GM10248 (cell line): ENCODE measurements around the gene CLIC5.

ENCODE experiments used
- CTCF ChIA-PET: fragments of 300-600 bp; sonication (Branson Sonifier 250); formaldehyde crosslinking; extraction: SDS; loops from one replicate; lab custom pipeline; 2021; ENCODE audit warnings: antibody characterized with exemption; lab: Yijun Ruan, JAX
- POLR2A ChIA-PET: fragments of 350-650 bp; sonication (Branson Sonifier 250); formaldehyde crosslinking; extraction: SDS; loops from one replicate; lab custom pipeline; 2020; ENCODE audit warnings: antibody characterized with exemption; lab: Yijun Ruan, JAX
- DNase-seq: peaks from one replicate; pipeline ENCODE4 v3.0.0; 2012; ENCODE audit errors: extremely low spot score
- TF ChIP-seq, protein P1 (sequence below): IDR thresholded peaks from 2 replicates; pipeline ENCODE4 v1.5.1; 2012; ENCODE audit warnings: mild to moderate bottlenecking, low read depth; ENCODE audit errors: extremely low read depth, missing control alignments, control extremely low read depth

CLIC5 gene

GRCh38 chr6:46010270-46010669 is 5.4 kb downstream of the CLIC5 start:
- CTCF ChIA-PET: interaction anchor here (0.8 to 1.7 kb wide), 5 partner anchors 10 to 484 kb away, joined by 3 to 6 read pairs (median 3); no protein-coding TSS in a partner anchor

DNA sequence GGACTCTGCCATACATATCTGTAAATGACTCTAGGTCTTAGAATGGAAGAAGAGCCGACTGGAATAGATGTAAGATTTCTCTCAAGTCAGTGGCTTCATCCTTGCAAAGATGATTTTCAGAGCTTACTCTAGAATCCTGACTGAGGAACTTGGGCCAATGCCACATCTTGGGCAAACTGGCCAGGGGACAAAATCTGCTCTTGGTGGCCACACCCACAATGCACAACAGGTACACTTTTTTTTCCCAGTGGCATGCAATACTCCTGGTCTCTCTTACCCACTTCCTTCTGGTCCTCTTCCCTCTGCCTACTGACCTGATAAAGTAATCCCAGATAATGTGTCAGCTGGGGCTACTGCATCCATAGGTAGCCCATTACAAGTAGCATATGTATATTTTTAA is 13.4 kb downstream of the CLIC5 start:
- TF ChIP-seq, protein P1, sequence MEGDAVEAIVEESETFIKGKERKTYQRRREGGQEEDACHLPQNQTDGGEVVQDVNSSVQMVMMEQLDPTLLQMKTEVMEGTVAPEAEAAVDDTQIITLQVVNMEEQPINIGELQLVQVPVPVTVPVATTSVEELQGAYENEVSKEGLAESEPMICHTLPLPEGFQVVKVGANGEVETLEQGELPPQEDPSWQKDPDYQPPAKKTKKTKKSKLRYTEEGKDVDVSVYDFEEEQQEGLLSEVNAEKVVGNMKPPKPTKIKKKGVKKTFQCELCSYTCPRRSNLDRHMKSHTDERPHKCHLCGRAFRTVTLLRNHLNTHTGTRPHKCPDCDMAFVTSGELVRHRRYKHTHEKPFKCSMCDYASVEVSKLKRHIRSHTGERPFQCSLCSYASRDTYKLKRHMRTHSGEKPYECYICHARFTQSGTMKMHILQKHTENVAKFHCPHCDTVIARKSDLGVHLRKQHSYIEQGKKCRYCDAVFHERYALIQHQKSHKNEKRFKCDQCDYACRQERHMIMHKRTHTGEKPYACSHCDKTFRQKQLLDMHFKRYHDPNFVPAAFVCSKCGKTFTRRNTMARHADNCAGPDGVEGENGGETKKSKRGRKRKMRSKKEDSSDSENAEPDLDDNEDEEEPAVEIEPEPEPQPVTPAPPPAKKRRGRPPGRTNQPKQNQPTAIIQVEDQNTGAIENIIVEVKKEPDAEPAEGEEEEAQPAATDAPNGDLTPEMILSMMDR: no peak
- DNase-seq: no peak
- CTCF ChIA-PET: interaction anchor here (1.3 kb wide), 1 partner anchor 37 kb away, joined by 4 read pairs; no protein-coding TSS in a partner anchor
- POLR2A ChIA-PET: no interaction called here

More at GRCh38 chr6:46010270-46010669, 5.4 kb downstream of the CLIC5 start:
- DNase-seq: no peak
- POLR2A ChIA-PET: no interaction called here
- TF ChIP-seq, protein P1: no peak

GRCh38 chr6:46000905-46001304 is 14.8 kb downstream of the CLIC5 start:
- no peak for DNase-seq
- TF ChIP-seq, protein P1: no peak
- POLR2A ChIA-PET: interaction anchor here (0.6 kb wide), 1 partner anchor 62 kb away, joined by 12 read pairs; no protein-coding TSS in a partner anchor
- CTCF ChIA-PET: interaction anchor here (1.0 to 1.3 kb wide), 2 partner anchors 9 to 35 kb away, joined by 3 to 4 read pairs; no protein-coding TSS in a partner anchor

GRCh38 chr6:45998524-45998923 is 17.1 kb downstream of the CLIC5 start:
- ChIA-PET POLR2A (no interaction called here), CTCF (interaction anchor here (1.0 to 1.4 kb wide), 4 partner anchors 8 to 76 kb away, joined by 3 to 5 read pairs (median 4); partner anchors contain the start of gene CLIC5)
- DNase-seq: no peak
- TF ChIP-seq, protein P1: no peak

DNA sequence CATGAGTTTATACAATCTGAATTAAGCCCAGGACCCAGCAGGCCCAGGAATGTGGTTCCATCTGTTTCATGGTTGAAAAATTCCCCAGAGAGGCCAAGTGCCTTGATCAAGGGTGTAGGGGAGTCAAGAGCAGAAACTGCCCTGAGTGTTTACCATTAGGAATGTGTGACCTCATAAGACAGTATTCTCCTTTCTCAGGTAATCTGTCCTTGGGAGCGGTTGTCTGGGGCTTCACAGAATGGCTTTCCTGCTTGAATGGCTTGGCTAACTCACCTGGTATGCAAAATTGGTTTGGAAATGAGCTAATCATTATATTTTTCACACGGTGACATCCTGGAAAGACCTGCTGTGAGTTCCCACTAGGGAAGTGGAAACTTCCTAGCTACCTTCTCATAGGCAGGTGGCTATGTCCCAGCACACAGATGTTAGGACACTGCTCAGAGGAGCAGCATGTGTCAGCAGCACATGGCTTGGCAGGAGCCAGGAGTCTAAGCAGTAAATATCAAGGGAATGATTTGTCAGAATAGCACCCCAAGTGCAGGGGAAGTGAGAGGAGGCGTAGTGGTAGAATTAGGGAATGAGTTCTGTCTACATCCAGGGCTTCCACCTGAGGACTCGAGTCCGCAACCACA is 17.7 kb downstream of the CLIC5 start:
- CTCF ChIA-PET: interaction anchor here (1.0 to 1.4 kb wide), 4 partner anchors 8 to 75 kb away, joined by 3 to 5 read pairs (median 4); partner anchors contain the start of gene CLIC5
- DNase-seq: no peak
- TF ChIP-seq, protein P1: no peak
- POLR2A ChIA-PET: no interaction called here

- CTCF ChIA-PET: interaction anchor here (1.0 to 1.4 kb wide), 4 partner anchors 10 to 50 kb away, joined by 3 read pairs; no protein-coding TSS in a partner anchor
- POLR2A ChIA-PET: no interaction called here
- TF ChIP-seq, protein P1: no peak
- DNase-seq: no peak
Measured at GRCh38 chr6:45991189-45991588, 24.5 kb downstream of the CLIC5 start.
